ENCODE results near the gene CPNE1.

Gene CPNE1

GRCh38 chr20:35629427-35630145 is 35.1 kb downstream of the CPNE1 start:
- no peak for DNase-seq
- in situ Hi-C loops (cut with MboI; ENCODE audit: low pct_unique_long_range_greater_than_20kb, low sequenced_read_pairs) = no loop called here

- no peak for DNase-seq
- in situ Hi-C loops (cut with MboI; ENCODE audit: low pct_unique_long_range_greater_than_20kb, low sequenced_read_pairs) = no loop called here
These were observed 37.6 kb downstream of the CPNE1 start for GRCh38 chr20:35627121-35627520.

GRCh38 chr20:35626386-35627001 is 38.2 kb downstream of the CPNE1 start:
- no peak for DNase-seq
- in situ Hi-C loops (cut with MboI; ENCODE audit: low pct_unique_long_range_greater_than_20kb, low sequenced_read_pairs) = no loop called here

GRCh38 chr20:35625584-35626385 is 38.9 kb downstream of the CPNE1 start:
- in situ Hi-C loops (cut with MboI; ENCODE audit: low pct_unique_long_range_greater_than_20kb, low sequenced_read_pairs) = no loop called here
- no peak for DNase-seq

GRCh38 chr20:35621560-35621946 is 43.1 kb downstream of the CPNE1 start:
- in situ Hi-C loops (cut with MboI; ENCODE audit: low pct_unique_long_range_greater_than_20kb, low sequenced_read_pairs) = no loop called here
- DNase-seq = no peak

- in situ Hi-C loops (cut with MboI; ENCODE audit: low pct_unique_long_range_greater_than_20kb, low sequenced_read_pairs) = no loop called here
- no peak for DNase-seq
These were observed 43.7 kb downstream of the CPNE1 start for GRCh38 chr20:35620818-35621559.

DNA sequence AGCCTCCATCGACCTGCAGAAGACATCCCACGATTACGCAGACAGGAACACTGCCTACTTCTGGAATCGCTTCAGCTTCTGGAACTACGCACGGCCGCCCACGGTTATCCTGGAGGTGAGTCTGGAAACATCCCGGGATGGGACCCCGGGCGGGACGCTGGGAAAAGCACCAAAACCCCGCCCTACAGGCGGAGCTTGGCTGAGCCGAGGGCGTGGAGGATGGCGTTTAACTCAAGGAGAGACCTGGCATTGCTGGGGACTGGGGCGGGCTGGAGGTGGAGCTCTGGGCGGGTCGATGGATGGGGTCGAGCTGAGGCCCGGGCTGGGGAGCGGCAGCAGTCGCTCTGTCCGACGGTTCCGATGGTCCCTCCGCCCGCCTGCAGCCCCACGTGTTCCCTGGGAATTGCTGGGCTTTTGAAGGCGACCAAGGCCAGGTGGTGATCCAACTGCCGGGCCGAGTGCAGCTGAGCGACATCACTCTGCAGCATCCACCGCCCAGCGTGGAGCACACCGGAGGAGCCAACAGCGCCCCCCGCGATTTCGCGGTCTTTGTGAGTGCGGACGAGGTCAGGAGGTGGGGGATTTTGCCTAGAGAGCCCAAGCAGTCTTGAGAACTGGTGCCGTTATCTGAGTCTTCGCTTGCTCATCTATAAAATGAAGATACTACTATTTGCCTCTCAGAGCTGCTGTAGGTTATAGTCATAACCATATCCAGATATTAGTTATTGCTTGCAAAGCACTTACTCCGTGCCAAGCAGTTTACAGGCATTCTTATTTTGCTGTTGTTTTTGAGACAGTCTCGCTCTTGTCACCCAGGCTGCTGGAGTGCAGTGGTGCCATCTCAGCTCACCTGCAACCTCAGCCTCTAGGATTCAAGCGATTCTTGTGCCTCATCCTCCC is 45.3 kb downstream of the CPNE1 start:
- peak; percentile 87 for DNase-seq
- in situ Hi-C loops (cut with MboI; ENCODE audit: low pct_unique_long_range_greater_than_20kb, low sequenced_read_pairs) = no loop called here

- in situ Hi-C loops (cut with MboI; ENCODE audit: low pct_unique_long_range_greater_than_20kb, low sequenced_read_pairs) = no loop called here
- DNase-seq = no peak
These were observed 46.2 kb downstream of the CPNE1 start for GRCh38 chr20:35618263-35619131.

GRCh38 chr20:35617397-35618262 is 47.1 kb downstream of the CPNE1 start:
- DNase-seq = peak; percentile 71
- in situ Hi-C loops (cut with MboI; ENCODE audit: low pct_unique_long_range_greater_than_20kb, low sequenced_read_pairs) = no loop called here

GRCh38 chr20:35616465-35617396 is 48.0 kb downstream of the CPNE1 start:
- in situ Hi-C loops (cut with MboI; ENCODE audit: low pct_unique_long_range_greater_than_20kb, low sequenced_read_pairs) = no loop called here
- peak; percentile 100 for DNase-seq

DNA sequence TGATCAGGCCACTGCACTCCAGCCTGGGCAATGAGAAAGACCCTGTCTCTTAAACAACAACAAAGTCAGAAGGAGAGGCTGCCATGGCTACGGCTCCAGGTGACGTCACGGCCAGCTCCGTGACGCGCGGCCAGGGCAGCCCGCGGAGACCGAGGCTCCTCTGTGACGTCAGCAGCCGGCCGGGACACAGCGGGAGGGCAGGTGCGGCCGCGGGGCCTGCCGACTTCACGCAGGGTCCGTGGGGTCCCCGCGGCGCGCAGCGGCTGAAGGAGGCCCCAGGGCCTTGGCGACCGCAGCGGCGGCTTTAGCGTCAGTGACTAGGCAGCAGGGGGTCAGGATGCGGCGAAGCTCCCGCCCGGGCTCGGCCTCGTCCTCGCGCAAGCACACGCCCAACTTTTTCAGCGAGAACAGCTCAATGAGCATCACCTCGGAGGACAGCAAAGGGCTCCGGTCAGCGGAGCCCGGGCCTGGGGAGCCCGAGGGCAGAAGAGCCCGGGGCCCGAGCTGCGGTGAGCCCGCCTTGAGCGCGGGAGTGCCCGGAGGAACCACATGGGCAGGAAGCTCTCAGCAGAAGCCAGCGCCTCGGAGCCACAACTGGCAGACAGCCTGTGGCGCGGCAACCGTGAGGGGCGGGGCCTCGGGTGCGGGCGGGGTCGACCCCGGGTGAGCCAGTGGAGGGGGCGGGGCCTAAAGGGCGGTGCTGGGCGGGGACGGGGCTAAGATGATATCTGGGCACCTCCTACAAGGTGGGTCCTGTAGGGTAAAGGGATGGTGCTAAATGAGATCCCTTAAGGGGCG is 48.8 kb downstream of the CPNE1 start, which contains the start of gene SPAG4:
Gene SPAG4, plus strand, starts transcription at position 163 of the 798 bp plus-strand sequence. Its CDS starts 175 bp downstream, at position 338.
- in situ Hi-C loops (cut with MboI; ENCODE audit: low pct_unique_long_range_greater_than_20kb, low sequenced_read_pairs) = no loop called here
- DNase-seq = no peak

GRCh38 chr20:35611482-35611881 is 53.2 kb downstream of the CPNE1 start:
- in situ Hi-C loops (cut with MboI; ENCODE audit: low pct_unique_long_range_greater_than_20kb, low sequenced_read_pairs) = no loop called here
- no peak for DNase-seq

DNA sequence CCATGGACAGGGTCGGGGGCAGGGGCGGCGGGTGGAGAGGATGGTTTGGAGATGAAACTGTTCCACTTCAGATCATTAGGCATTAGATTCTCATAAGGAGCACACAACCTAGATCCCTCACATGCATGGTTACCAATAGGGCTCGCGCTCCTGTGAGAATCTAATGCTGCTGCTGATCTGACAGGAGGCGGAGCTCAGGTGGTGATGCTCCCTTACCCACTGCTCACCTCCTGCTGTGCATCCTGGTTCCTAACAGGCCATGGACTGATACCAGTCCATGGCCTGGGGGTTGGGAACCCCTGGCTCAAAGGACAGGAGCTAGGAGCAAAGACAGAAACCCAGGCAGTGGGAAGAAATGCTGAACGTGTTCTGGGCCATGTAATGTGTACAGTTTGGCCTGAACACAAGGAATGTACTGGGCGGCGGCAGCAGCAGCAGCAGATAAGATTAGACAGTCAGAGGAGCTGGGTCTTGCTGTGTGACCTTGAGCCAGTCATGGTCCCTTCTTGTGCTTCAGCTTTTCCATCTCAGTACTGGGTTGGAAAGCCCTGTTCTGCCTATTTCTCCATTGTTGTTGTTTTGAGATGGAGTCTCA is 53.8 kb downstream of the CPNE1 start:
- in situ Hi-C loops (cut with MboI; ENCODE audit: low pct_unique_long_range_greater_than_20kb, low sequenced_read_pairs) = no loop called here

GRCh38 chr20:35607003-35607735 is 57.5 kb downstream of the CPNE1 start:
- DNase-seq = no peak
- in situ Hi-C loops (cut with MboI; ENCODE audit: low pct_unique_long_range_greater_than_20kb, low sequenced_read_pairs) = no loop called here

More for the DNA sequence above, 53.8 kb downstream of the CPNE1 start:
- DNase-seq = no peak
